ENCODE data around the gene NR1H4. TPM values are rescaled to one million over a fixed set of nuclear protein-coding genes. Genes with fewer than 3 reads are reported as not detected.
A peak's percentile ranks its signal among the peaks of the same experiment; 100 is the strongest.

The NR1H4 gene
- total and polyA plus RNA-seq, 2 of the 13 experiments (the other 11 are each of a cell fraction or from before 2014, with no cell fraction given), result 27.3 to 114 TPM

GRCh38 chr12:100437038-100437841 is 36.4 kb upstream of the NR1H4 start (continued):
- TF ChIP-seq, protein P1, sequence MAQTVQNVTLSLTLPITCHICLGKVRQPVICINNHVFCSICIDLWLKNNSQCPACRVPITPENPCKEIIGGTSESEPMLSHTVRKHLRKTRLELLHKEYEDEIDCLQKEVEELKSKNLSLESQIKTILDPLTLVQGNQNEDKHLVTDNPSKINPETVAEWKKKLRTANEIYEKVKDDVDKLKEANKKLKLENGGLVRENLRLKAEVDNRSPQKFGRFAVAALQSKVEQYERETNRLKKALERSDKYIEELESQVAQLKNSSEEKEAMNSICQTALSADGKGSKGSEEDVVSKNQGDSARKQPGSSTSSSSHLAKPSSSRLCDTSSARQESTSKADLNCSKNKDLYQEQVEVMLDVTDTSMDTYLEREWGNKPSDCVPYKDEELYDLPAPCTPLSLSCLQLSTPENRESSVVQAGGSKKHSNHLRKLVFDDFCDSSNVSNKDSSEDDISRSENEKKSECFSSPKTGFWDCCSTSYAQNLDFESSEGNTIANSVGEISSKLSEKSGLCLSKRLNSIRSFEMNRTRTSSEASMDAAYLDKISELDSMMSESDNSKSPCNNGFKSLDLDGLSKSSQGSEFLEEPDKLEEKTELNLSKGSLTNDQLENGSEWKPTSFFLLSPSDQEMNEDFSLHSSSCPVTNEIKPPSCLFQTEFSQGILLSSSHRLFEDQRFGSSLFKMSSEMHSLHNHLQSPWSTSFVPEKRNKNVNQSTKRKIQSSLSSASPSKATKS (CRISPR knock-in tag; IDR thresholded peaks at IDR 0.05), result peak; percentile 94
- TF ChIP-seq TRIM22 (IDR thresholded peaks at IDR 0.05), result no peak
- TF ChIP-seq HMG20A (CRISPR knock-in tag; IDR thresholded peaks at IDR 0.05; ENCODE audit: borderline replicate concordance), result peak; percentile 98
- TF ChIP-seq ZSCAN31 (CRISPR knock-in tag; IDR thresholded peaks at IDR 0.05; ENCODE audit: low read depth), result no peak
- peak; percentile 88 for TF ChIP-seq SOX13 (IDR thresholded peaks at IDR 0.05)
- peak in 1 of 2 experiments; percentile 96; a peak in 2 of 4 replicates for TF ChIP-seq SOX13 (CRISPR knock-in tag; conservative IDR thresholded peaks at IDR 0.05 in 1 of 2, IDR thresholded peaks at IDR 0.05 in 1 of 2)
- TF ChIP-seq NR2C2 (CRISPR knock-in tag; IDR thresholded peaks at IDR 0.05; ENCODE audit: borderline replicate concordance), result peak; percentile 62; the same call in 1 of the 2 replicates
- TF ChIP-seq, protein P2, sequence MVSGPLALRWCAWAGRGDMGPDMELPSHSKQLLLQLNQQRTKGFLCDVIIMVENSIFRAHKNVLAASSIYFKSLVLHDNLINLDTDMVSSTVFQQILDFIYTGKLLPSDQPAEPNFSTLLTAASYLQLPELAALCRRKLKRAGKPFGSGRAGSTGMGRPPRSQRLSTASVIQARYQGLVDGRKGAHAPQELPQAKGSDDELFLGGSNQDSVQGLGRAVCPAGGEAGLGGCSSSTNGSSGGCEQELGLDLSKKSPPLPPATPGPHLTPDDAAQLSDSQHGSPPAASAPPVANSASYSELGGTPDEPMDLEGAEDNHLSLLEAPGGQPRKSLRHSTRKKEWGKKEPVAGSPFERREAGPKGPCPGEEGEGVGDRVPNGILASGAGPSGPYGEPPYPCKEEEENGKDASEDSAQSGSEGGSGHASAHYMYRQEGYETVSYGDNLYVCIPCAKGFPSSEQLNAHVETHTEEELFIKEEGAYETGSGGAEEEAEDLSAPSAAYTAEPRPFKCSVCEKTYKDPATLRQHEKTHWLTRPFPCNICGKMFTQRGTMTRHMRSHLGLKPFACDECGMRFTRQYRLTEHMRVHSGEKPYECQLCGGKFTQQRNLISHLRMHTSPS (CRISPR knock-in tag; IDR thresholded peaks at IDR 0.05; ENCODE audit: low read depth), result no peak
- peak; percentile 29; the same call in 1 of the 2 replicates for TF ChIP-seq ATF7 (IDR thresholded peaks at IDR 0.05)
- peak; percentile 78; the same call in 1 of the 2 replicates for TF ChIP-seq ATF7 (CRISPR knock-in tag; IDR thresholded peaks at IDR 0.05)
- TF ChIP-seq, protein P3, sequence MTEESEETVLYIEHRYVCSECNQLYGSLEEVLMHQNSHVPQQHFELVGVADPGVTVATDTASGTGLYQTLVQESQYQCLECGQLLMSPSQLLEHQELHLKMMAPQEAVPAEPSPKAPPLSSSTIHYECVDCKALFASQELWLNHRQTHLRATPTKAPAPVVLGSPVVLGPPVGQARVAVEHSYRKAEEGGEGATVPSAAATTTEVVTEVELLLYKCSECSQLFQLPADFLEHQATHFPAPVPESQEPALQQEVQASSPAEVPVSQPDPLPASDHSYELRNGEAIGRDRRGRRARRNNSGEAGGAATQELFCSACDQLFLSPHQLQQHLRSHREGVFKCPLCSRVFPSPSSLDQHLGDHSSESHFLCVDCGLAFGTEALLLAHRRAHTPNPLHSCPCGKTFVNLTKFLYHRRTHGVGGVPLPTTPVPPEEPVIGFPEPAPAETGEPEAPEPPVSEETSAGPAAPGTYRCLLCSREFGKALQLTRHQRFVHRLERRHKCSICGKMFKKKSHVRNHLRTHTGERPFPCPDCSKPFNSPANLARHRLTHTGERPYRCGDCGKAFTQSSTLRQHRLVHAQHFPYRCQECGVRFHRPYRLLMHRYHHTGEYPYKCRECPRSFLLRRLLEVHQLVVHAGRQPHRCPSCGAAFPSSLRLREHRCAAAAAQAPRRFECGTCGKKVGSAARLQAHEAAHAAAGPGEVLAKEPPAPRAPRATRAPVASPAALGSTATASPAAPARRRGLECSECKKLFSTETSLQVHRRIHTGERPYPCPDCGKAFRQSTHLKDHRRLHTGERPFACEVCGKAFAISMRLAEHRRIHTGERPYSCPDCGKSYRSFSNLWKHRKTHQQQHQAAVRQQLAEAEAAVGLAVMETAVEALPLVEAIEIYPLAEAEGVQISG (CRISPR knock-in tag; IDR thresholded peaks at IDR 0.05), result peak; percentile 78
- TF ChIP-seq ZSCAN29 (CRISPR knock-in tag; conservative IDR thresholded peaks at IDR 0.05), result no peak
- peak; percentile 94 for TF ChIP-seq SKIL (CRISPR knock-in tag; IDR thresholded peaks at IDR 0.05; ENCODE audit: borderline replicate concordance)
- TF ChIP-seq HDAC1 (CRISPR knock-in tag; IDR thresholded peaks at IDR 0.05), result peak; percentile 74; the same call in 1 of the 2 replicates
- no peak; the same call in 1 of the 2 replicates for TF ChIP-seq ZNF234 (CRISPR knock-in tag; conservative IDR thresholded peaks at IDR 0.05)
- no peak for TF ChIP-seq ZNF547 (CRISPR knock-in tag; IDR thresholded peaks at IDR 0.05)
- TF ChIP-seq ZNF552 (CRISPR knock-in tag; IDR thresholded peaks at IDR 0.05; ENCODE audit: borderline replicate concordance), result 0 out of 2 replicates have a peak, but pooled peaks have one; percentile 30
